ENCODE measurements around the gene PRLR. TPM values are rescaled to one million over a fixed set of nuclear protein-coding genes. Genes with fewer than 3 reads are reported as not detected.

The PRLR gene
- total and polyA plus RNA-seq, 10 of the 15 experiments (the other 5 are each of a cell fraction or from before 2014, with no cell fraction given) = 0.03 to 8.1 (median 0.20) TPM

DNA sequence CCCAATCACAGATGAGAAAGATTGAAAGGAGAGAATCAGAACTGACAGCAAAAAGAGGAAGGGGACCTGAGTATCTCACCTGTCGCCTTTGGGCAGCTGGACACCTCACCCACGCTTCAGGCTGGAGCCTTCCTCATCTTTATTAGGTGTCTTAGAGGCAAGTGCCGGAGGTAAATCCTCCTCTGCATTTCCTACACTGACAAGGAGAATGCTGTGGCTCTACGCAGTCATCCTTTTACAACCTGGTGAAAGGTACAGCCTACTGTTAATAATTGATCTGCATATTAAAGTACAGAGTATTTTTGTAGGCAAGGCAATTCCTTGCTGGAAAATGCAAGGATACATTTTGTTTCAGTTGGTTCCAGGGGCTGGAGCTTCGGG, 34.8 kb downstream of the PRLR start:
- ChIA-PET RAD21 (ENCODE audit: unreplicated experiment) (interaction anchor here (1.3 to 3.1 kb wide), 3 partner anchors 8 to 32 kb away, joined by 4 to 18 read pairs (median 7); no protein-coding TSS in a partner anchor), POLR2A (interaction anchor here (0.9 to 1.6 kb wide), 3 partner anchors 17 to 55 kb away, joined by 3 to 5 read pairs (median 3); no protein-coding TSS in a partner anchor), CTCF (interaction anchor here (0.9 to 5.7 kb wide), 5 partner anchors 8 to 241 kb away, joined by 3 to 33 read pairs (median 10); partner anchors contain the start of gene PRLR), SMC1A (ENCODE audit: uncharacterized antibody, unreplicated experiment) (interaction anchor here (1.2 to 5.7 kb wide), 8 partner anchors 8 to 240 kb away, joined by 3 to 40 read pairs (median 6); partner anchors contain the start of gene PRLR)
- H3K9me3 ChIP-seq (replicated peaks; ENCODE audit: control insufficient read depth, insufficient read depth, low read length) = no peaks in the 10 kb centered on the region
- no peaks in the 10 kb centered on the region for H4K20me1 ChIP-seq (ENCODE audit: control insufficient read depth, insufficient read depth)
- WGBS (ENCODE audit: insufficient coverage, insufficient replicate concordance, low lambda C conversion rate, missing lambda C conversion rate) = 63% methylated on average over 5 of the region's 5 CpGs
- no peak overlapping the region for H3K27ac ChIP-seq (ENCODE audit: control insufficient read depth, insufficient read depth)
- peaks cover 15% of the 10 kb centered on the region for H3K4me1 ChIP-seq (ENCODE audit: control insufficient read depth, insufficient read depth, low read length)
- peak in 1 of 2 experiments; percentile 17; a peak in 1 of 4 replicates for TF ChIP-seq IKZF2 (IDR thresholded peaks at IDR 0.05)
- TF ChIP-seq, protein P1, sequence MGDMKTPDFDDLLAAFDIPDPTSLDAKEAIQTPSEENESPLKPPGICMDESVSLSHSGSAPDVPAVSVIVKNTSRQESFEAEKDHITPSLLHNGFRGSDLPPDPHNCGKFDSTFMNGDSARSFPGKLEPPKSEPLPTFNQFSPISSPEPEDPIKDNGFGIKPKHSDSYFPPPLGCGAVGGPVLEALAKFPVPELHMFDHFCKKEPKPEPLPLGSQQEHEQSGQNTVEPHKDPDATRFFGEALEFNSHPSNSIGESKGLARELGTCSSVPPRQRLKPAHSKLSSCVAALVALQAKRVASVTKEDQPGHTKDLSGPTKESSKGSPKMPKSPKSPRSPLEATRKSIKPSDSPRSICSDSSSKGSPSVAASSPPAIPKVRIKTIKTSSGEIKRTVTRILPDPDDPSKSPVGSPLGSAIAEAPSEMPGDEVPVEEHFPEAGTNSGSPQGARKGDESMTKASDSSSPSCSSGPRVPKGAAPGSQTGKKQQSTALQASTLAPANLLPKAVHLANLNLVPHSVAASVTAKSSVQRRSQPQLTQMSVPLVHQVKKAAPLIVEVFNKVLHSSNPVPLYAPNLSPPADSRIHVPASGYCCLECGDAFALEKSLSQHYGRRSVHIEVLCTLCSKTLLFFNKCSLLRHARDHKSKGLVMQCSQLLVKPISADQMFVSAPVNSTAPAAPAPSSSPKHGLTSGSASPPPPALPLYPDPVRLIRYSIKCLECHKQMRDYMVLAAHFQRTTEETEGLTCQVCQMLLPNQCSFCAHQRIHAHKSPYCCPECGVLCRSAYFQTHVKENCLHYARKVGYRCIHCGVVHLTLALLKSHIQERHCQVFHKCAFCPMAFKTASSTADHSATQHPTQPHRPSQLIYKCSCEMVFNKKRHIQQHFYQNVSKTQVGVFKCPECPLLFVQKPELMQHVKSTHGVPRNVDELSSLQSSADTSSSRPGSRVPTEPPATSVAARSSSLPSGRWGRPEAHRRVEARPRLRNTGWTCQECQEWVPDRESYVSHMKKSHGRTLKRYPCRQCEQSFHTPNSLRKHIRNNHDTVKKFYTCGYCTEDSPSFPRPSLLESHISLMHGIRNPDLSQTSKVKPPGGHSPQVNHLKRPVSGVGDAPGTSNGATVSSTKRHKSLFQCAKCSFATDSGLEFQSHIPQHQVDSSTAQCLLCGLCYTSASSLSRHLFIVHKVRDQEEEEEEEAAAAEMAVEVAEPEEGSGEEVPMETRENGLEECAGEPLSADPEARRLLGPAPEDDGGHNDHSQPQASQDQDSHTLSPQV (IDR thresholded peaks at IDR 0.05) = no peak
- no peak for TF ChIP-seq CREM (IDR thresholded peaks at IDR 0.05; ENCODE audit: low read depth)
- peak; percentile 53; the same call in 1 of the 2 replicates for TF ChIP-seq IKZF1 (conservative IDR thresholded peaks at IDR 0.05)
- peak; percentile 37; the same call in 1 of the 2 replicates for TF ChIP-seq SPI1 (IDR thresholded peaks at IDR 0.05; ENCODE audit: borderline replicate concordance, insufficient read depth, low read depth, low read length)
- no peaks in the 10 kb centered on the region for H3K36me3 ChIP-seq (ENCODE audit: control insufficient read depth in 2 of 2, insufficient read depth in 2 of 2, low read length in 1 of 2)
- BruUV-seq (replicated peaks) = no TSS peak
- no peak overlapping the region for H2AFZ ChIP-seq (ENCODE audit: control insufficient read depth, low read depth, low read length)
- H3K4me2 ChIP-seq (ENCODE audit: control insufficient read depth, insufficient read depth) = no peak overlapping the region
- FAIRE-seq (no peak), ATAC-seq (peak; percentile 35), DNase-seq (ENCODE audit: low read depth, low spot score) (no peak)
- in situ Hi-C loops (cut with MboI) (no loop called here), intact Hi-C loops (cut with micrococcal nuclease; ENCODE audit: unreplicated experiment) (no loop called here)
- no peak overlapping the region for H3K4me3 ChIP-seq
- H3K79me2 ChIP-seq (ENCODE audit: control insufficient read depth, insufficient read depth, low read length) = no peaks in the 10 kb centered on the region
- H3K9ac ChIP-seq (ENCODE audit: control insufficient read depth, insufficient read depth, low read length) = no peak overlapping the region
- H3K27me3 ChIP-seq (replicated peaks in 1 of 2; ENCODE audit: control insufficient read depth in 2 of 2, insufficient read depth in 2 of 2, low read length in 1 of 2) = no peaks in the 10 kb centered on the region
